ENCODE results near the gene PEX26. TPM values are rescaled to one million over a fixed set of nuclear protein-coding genes. Genes with fewer than 3 reads are reported as not detected.

PEX26 gene
- total RNA-seq (2016; rRNA removed; fragmentation: Illumina TruSeq; extraction: Trizol) = 25.1 and 30.6 TPM in 2 replicates
- 3.6 and 6.1 TPM in 2 replicates for total RNA-seq (2016; cell fraction: cytosol; rRNA removed; fragmentation: Illumina TruSeq; extraction: Trizol; ENCODE audit: low read depth)
- total RNA-seq (2016; cell fraction: insoluble cytoplasmic fraction; rRNA removed; fragmentation: Illumina TruSeq; extraction: Trizol) = 26.6 and 27.5 TPM in 2 replicates
- 23.5 and 27.1 TPM in 2 replicates for total RNA-seq (2016; cell fraction: membrane; rRNA removed; fragmentation: Illumina TruSeq; extraction: Trizol)
- total RNA-seq (2016; cell fraction: nucleus; rRNA removed; fragmentation: Illumina TruSeq; extraction: Trizol) = 13.8 and 17.8 TPM in 2 replicates
- polyA plus RNA-seq (2011; rRNA removed) = 10.6 and 15.4 TPM in 2 replicates
- polyA plus RNA-seq (2011; cell fraction: cytosol; rRNA removed) = 12.4 and 12.5 TPM in 2 replicates
- 13.5 and 14.8 TPM in 2 replicates for polyA plus RNA-seq (2011; cell fraction: nucleus; rRNA removed)
- 13.4 and 14.4 TPM in 2 replicates for polyA plus RNA-seq (2012)
- 4.6 and 6.3 TPM in 2 replicates for polyA plus RNA-seq (2016; cell fraction: cytosol; fragmentation: Illumina TruSeq; extraction: Trizol; ENCODE audit: low read depth)
- 25.9 and 26.3 TPM in 2 replicates for polyA plus RNA-seq (2016; cell fraction: insoluble cytoplasmic fraction; fragmentation: Illumina TruSeq; extraction: Trizol; ENCODE audit: low read depth)
- polyA plus RNA-seq (2016; cell fraction: membrane; fragmentation: Illumina TruSeq; extraction: Trizol; ENCODE audit: low read depth) = 15.8 and 17.3 TPM in 2 replicates
- 17.9 and 18.6 TPM in 2 replicates for polyA plus RNA-seq (2016; cell fraction: nucleus; fragmentation: Illumina TruSeq; extraction: Trizol; ENCODE audit: insufficient read depth, low read depth)
- 35.9 and 42.8 TPM in 2 replicates for polyA minus RNA-seq (2011; rRNA and poly(A)+ RNA removed; ENCODE audit: low replicate concordance)
- 9.6 and 11.4 TPM in 2 replicates for polyA minus RNA-seq (2011; cell fraction: cytosol; rRNA and poly(A)+ RNA removed)
- polyA minus RNA-seq (2011; cell fraction: nucleus; rRNA and poly(A)+ RNA removed) = 11.6 and 14.2 TPM in 2 replicates
- Bru-seq, nascent RNA = percentile 77 among the genes with signal in this experiment
- BruChase-seq, experiment 1, labeled RNA remaining after a 6-hour chase = percentile 83 among the genes with signal in this experiment
- percentile 83 among the genes with signal in this experiment for BruChase-seq, experiment 2, labeled RNA remaining after a 2-hour chase
- long read RNA-seq, experiment 1, partial matches to known transcripts = 1 of 5 reads
- long read RNA-seq, experiment 1, other reads (novel, unspliced or antisense) = 3 of 5 reads
- long read RNA-seq, experiment 2, full-length matches to known transcripts = 4 of 47 reads
- long read RNA-seq, experiment 2, partial matches to known transcripts = 3 of 47 reads
- long read RNA-seq, experiment 2, other reads (novel, unspliced or antisense) = 40 of 47 reads

DNA sequence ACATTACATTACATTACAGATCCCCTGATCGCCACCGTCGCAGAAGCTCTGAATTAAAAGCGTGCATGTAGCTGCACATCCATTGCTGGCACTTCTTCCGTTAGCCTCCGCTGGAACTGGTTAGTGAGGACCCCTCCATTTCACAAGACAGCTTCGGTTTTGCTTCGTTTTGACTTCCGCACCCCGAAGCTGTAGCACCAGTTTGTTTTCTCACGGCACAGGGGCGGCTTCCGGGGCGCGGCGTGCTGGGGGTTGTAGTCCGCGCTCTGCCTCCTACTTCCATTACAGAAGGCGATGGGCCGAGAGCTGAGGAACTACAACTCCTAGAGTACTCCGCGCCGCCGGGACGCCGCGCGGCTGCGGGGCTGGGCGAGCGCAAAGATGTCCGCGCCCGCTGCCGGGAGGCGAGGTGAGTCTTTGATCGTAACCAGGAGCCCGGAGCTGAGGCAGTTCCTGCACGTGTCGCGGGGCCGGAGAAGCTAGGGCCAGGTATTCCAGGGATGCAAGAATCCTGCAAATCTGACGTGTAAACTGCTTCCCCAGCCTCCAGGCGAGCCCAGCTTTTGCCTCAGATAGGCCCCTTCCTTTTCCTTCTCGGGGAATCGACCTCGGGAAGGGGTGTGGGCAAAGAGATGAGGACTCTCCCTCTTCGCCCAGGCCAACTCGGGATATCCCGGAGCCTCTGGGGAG, at the start of gene PEX26:
PEX26 (plus strand) TSS at position 352 of the 690 bp plus-strand sequence. CDS start 387 bp downstream, outside the sequence.
- peak; percentile 98 for ATAC-seq
- peaks cover 29% of the 10 kb centered on the region for H3K79me2 ChIP-seq (ENCODE audit: insufficient read depth, low read length)
- TF ChIP-seq POLR2A (IDR thresholded peaks at IDR 0.05; ENCODE audit: insufficient read depth in 1 of 2, low read depth in 2 of 2, low read length in 2 of 2) = peak; percentile 62 to 73
- no peak for TF ChIP-seq ZNF282 (IDR thresholded peaks at IDR 0.05; ENCODE audit: partially characterized antibody)
- TF ChIP-seq ZNF660 (CRISPR knock-in tag; IDR thresholded peaks at IDR 0.05; ENCODE audit: borderline replicate concordance, low read depth) = no peak
- TF ChIP-seq, protein P1, sequence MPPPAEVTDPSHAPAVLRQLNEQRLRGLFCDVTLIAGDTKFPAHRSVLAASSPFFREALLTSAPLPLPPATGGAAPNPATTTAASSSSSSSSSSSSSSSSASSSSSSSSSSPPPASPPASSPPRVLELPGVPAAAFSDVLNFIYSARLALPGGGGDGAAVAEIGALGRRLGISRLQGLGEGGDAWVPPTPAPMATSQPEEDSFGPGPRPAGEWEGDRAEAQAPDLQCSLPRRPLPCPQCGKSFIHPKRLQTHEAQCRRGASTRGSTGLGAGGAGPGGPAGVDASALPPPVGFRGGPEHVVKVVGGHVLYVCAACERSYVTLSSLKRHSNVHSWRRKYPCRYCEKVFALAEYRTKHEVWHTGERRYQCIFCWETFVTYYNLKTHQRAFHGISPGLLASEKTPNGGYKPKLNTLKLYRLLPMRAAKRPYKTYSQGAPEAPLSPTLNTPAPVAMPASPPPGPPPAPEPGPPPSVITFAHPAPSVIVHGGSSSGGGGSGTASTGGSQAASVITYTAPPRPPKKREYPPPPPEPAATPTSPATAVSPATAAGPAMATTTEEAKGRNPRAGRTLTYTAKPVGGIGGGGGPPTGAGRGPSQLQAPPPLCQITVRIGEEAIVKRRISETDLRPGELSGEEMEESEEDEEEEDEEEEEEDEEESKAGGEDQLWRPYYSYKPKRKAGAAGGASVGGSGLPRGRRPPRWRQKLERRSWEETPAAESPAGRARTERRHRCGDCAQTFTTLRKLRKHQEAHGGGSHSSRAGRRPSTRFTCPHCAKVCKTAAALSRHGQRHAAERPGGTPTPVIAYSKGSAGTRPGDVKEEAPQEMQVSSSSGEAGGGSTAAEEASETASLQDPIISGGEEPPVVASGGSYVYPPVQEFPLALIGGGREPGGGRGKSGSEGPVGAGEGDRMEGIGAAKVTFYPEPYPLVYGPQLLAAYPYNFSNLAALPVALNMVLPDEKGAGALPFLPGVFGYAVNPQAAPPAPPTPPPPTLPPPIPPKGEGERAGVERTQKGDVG (CRISPR knock-in tag; IDR thresholded peaks at IDR 0.05; ENCODE audit: borderline replicate concordance) = peak; percentile 27; the same call in 1 of the 2 replicates
- TF ChIP-seq ZNF773 (CRISPR knock-in tag; IDR thresholded peaks at IDR 0.05; ENCODE audit: borderline replicate concordance) = no peak
- no peak; the same call in 1 of the 2 replicates for TF ChIP-seq EEA1 (CRISPR knock-in tag; IDR thresholded peaks at IDR 0.05; ENCODE audit: borderline replicate concordance)
- TF ChIP-seq NCOR1 (IDR thresholded peaks at IDR 0.05; ENCODE audit: borderline replicate concordance, low read length) = no peak
- no peak for TF ChIP-seq TBP (CRISPR knock-in tag; IDR thresholded peaks at IDR 0.05)
- no peak for TF ChIP-seq RNF2 (conservative IDR thresholded peaks at IDR 0.05; ENCODE audit: low read depth)
- 0 out of 2 replicates have a peak, but pooled peaks have one; percentile 13 for TF ChIP-seq ZBTB7B (CRISPR knock-in tag; IDR thresholded peaks at IDR 0.05)
- peak; percentile 87 for TF ChIP-seq YEATS4 (CRISPR knock-in tag; IDR thresholded peaks at IDR 0.05; ENCODE audit: borderline replicate concordance)
- no peak for TF ChIP-seq PHB2 (IDR thresholded peaks at IDR 0.05; ENCODE audit: partially characterized antibody)
- TF ChIP-seq CREBL2 (CRISPR knock-in tag; IDR thresholded peaks at IDR 0.05; ENCODE audit: borderline replicate concordance) = no peak
- TF ChIP-seq, protein P2, sequence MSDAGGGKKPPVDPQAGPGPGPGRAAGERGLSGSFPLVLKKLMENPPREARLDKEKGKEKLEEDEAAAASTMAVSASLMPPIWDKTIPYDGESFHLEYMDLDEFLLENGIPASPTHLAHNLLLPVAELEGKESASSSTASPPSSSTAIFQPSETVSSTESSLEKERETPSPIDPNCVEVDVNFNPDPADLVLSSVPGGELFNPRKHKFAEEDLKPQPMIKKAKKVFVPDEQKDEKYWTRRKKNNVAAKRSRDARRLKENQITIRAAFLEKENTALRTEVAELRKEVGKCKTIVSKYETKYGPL (CRISPR knock-in tag; IDR thresholded peaks at IDR 0.05) = no peak

More for the DNA sequence above, at the start of gene PEX26:
- H3K36me3 ChIP-seq (replicated peaks in 1 of 2; ENCODE audit: control insufficient read depth in 1 of 2, insufficient read depth in 2 of 2, low read length in 2 of 2) = peaks cover 3 to 24% of the 10 kb centered on the region in 2 experiments; a peak in 3 of 5 replicates
- FAIRE-seq (peak; percentile 81), DNase-seq (ENCODE audit: low spot score) (peak; percentile 92)
- peak within 1 kb of the TSS; percentile 85 for H3K9ac ChIP-seq (ENCODE audit: insufficient read depth, low read depth, low read length)
- no peaks in the 10 kb centered on the region for H4K20me1 ChIP-seq (ENCODE audit: insufficient read depth, low read length)
- in situ Hi-C loops (cut with HindIII; ENCODE audit: extremely low pct_ligation_motif_present, low pct_unique_long_range_greater_than_20kb) = loop anchor here (5.0 to 10.0 kb wide), 2 partner anchors 163 to 245 kb away; no protein-coding TSS in a partner anchor
- WGBS (ENCODE audit: low lambda C conversion rate) = 2% methylated on average over 17 of the region's 50 CpGs
- CTCF ChIA-PET (ENCODE audit: low intra/inter-chr PET ratio, low total read pairs) = interaction anchor here (4.4 kb wide), 1 partner anchor 247 kb away, joined by 43 read pairs; no protein-coding TSS in a partner anchor
- H3K4me1 ChIP-seq (ENCODE audit: insufficient read depth, low read length) = peaks cover 32% of the 10 kb centered on the region
- H3K9me3 ChIP-seq (ENCODE audit: low read length) = no peaks in the 10 kb centered on the region
- BruUV-seq (replicated peaks) = no TSS peak
- peak within 1 kb of the TSS; percentile 96 for H3K4me2 ChIP-seq (ENCODE audit: low read depth, low read length)
- intact Hi-C loops (cut with micrococcal nuclease; ENCODE audit: unreplicated experiment) = loop anchor here (2.0 kb wide), 3 partner anchors 43 to 335 kb away; no protein-coding TSS in a partner anchor
- peak within 1 kb of the TSS; percentile 72 for H3K27ac ChIP-seq (ENCODE audit: extremely low read length, insufficient read depth, low read length)
- peak within 1 kb of the TSS; percentile 78 to 94 (median 80) for H3K4me3 ChIP-seq (replicated peaks in 1 of 3; ENCODE audit: insufficient read depth in 1 of 3, low read depth in 2 of 3, low read length in 3 of 3)
- H3K27me3 ChIP-seq (ENCODE audit: control insufficient read depth in 1 of 2, insufficient read depth in 2 of 2, low read length in 2 of 2) = no peaks in the 10 kb centered on the region; a peak in 1 of 5 replicates
- H2AFZ ChIP-seq (ENCODE audit: low read length) = peak within 1 kb of the TSS; percentile 74
- POLR2A ChIA-PET = interaction anchor here (0.7 to 4.2 kb wide), 22 partner anchors 9 to 515 kb away, joined by 3 to 33 read pairs (median 4); partner anchors contain the start of genes BCL2L13, SLC25A18 and USP18
